ENCODE data around the gene SV2B. TPM values are rescaled to one million over a fixed set of nuclear protein-coding genes. Genes with fewer than 3 reads are reported as not detected.

The SV2B gene
- total RNA-seq, 1 donor from 2014 or later = 1.2 TPM

GRCh38 chr15:91294344-91294743 lies 194.3 kb downstream of the SV2B start:
- Histone ChIP-seq H3K4me1 (no peaks in the 10 kb centered on the region), H3K36me3 (no peaks in the 10 kb centered on the region), H3K27ac (no peak overlapping the region), H3K4me3 (no peak overlapping the region), H3K27me3 (ENCODE audit: low read depth) (no peaks in the 10 kb centered on the region), H3K9me3 (no peaks in the 10 kb centered on the region)
- intact Hi-C loops (cut with DNase I) = no loop called here
- ATAC-seq (no peak), DNase-seq (no peak)
- no peak for TF ChIP-seq CTCF (IDR thresholded peaks at IDR 0.05)

DNA sequence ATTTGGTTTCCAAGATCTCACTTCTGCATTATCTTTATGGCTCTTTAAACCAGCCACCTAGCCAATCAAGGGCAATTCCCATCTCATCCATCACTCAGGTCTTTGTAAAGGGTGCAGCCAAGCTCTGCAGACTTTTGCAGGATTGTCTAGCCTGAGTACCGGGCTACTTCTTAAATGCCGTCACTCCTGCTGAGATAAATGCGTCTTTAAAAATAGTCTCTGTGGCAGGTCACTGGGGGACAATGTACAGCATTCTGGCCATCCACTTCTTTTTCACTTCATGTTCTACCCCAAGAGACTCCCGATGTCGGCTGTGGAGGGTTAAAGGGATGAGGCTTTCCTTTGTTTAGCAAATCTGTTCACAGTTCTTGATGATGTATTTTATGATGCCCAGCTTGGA lies 194.7 kb downstream of the SV2B start:
- no peak overlapping the region for H3K27ac ChIP-seq
- ATAC-seq = no peak
- no peak for TF ChIP-seq CTCF (IDR thresholded peaks at IDR 0.05)
- H3K36me3 ChIP-seq = no peaks in the 10 kb centered on the region
- H3K27me3 ChIP-seq (ENCODE audit: low read depth) = no peaks in the 10 kb centered on the region
- no peaks in the 10 kb centered on the region for H3K9me3 ChIP-seq
- H3K4me3 ChIP-seq = no peak overlapping the region
- no peak for DNase-seq
- H3K4me1 ChIP-seq = no peaks in the 10 kb centered on the region
- intact Hi-C loops (cut with DNase I) = no loop called here

DNA sequence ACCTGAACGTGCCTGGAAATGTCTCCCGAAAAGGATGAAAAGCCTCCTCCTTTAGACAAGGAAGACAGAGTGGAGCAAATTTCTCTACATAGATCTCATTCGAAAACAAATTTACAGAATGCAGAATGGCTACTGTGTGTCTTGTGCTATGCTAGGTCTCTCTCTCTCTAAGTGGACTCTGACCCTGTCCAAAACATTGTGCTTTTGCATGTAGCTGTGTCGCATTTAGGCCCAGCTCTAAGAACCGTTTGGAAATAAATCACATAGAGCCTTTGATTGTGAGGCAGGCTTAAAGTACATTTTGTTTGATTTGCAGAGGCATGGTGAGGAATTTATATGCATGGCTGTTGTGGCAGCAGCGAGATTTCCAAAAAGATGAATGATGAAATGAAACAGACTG lies 198.0 kb downstream of the SV2B start:
- DNase-seq = no peak
- H3K27ac ChIP-seq = no peak overlapping the region
- no peak for TF ChIP-seq CTCF (IDR thresholded peaks at IDR 0.05)
- intact Hi-C loops (cut with DNase I) = no loop called here
- no peaks in the 10 kb centered on the region for H3K9me3 ChIP-seq
- no peaks in the 10 kb centered on the region for H3K36me3 ChIP-seq
- H3K27me3 ChIP-seq (ENCODE audit: low read depth) = no peaks in the 10 kb centered on the region
- H3K4me3 ChIP-seq = no peak overlapping the region
- peaks cover 3% of the 10 kb centered on the region for H3K4me1 ChIP-seq
- no peak for ATAC-seq

GRCh38 chr15:91302588-91303439 lies 202.8 kb downstream of the SV2B start:
- Histone ChIP-seq H3K9me3 (no peaks in the 10 kb centered on the region), H3K27me3 (ENCODE audit: low read depth) (no peaks in the 10 kb centered on the region), H3K4me3 (no peak overlapping the region), H3K27ac (no peak overlapping the region), H3K4me1 (peaks cover 7% of the 10 kb centered on the region), H3K36me3 (no peaks in the 10 kb centered on the region)
- intact Hi-C loops (cut with DNase I) = loop anchor here (10.0 kb wide), 1 partner anchor 782 kb away; no protein-coding TSS in a partner anchor
- ATAC-seq = peak; percentile 87 to 89
- no peak for DNase-seq
- peak; percentile 71 for TF ChIP-seq CTCF (IDR thresholded peaks at IDR 0.05)

GRCh38 chr15:91304210-91304609 lies 204.2 kb downstream of the SV2B start:
- intact Hi-C loops (cut with DNase I) = loop anchor here (10.0 kb wide), 1 partner anchor 781 kb away; no protein-coding TSS in a partner anchor
- no peaks in the 10 kb centered on the region for H3K36me3 ChIP-seq
- H3K27me3 ChIP-seq (ENCODE audit: low read depth) = no peaks in the 10 kb centered on the region
- no peak overlapping the region for H3K4me3 ChIP-seq
- ATAC-seq (no peak), DNase-seq (no peak)
- TF ChIP-seq CTCF (IDR thresholded peaks at IDR 0.05) = no peak
- H3K27ac ChIP-seq = no peak overlapping the region
- peaks cover 7% of the 10 kb centered on the region for H3K4me1 ChIP-seq
- no peaks in the 10 kb centered on the region for H3K9me3 ChIP-seq

Data from lower lobe of right lung (tissue), 2 donors.